Left ventricle myocardium inferior (tissue), 1 donor: ENCODE data around the gene RAB26. TPM values are rescaled to one million over a fixed set of nuclear protein-coding genes. Genes with fewer than 3 reads are reported as not detected.
A peak's percentile ranks its signal among the peaks of the same experiment; 100 is the strongest.

ENCODE experiments used
- DNase-seq: peaks from one replicate; pipeline ENCODE4 v3.0.0-alpha.2; 2020
- H3K27ac ChIP-seq: fragments of 200-600 bp; replicated peaks from 2 replicates; pipeline ENCODE4 v1.8.0; 2021
- H3K27me3 ChIP-seq: fragments of 200-600 bp; 2 replicates; pipeline ENCODE4 v1.8.0; 2021; ENCODE audit warnings: low read depth
- H3K36me3 ChIP-seq: fragments of 200-600 bp; 2 replicates; pipeline ENCODE4 v1.8.0; 2021
- H3K4me1 ChIP-seq: fragments of 200-600 bp; 2 replicates; pipeline ENCODE4 v1.8.0; 2021
- H3K4me3 ChIP-seq: fragments of 200-600 bp; 2 replicates; pipeline ENCODE4 v1.8.0; 2021; ENCODE audit warnings: mild to moderate bottlenecking, moderate library complexity
- H3K9me3 ChIP-seq: fragments of 200-600 bp; replicated peaks from 2 replicates; pipeline ENCODE4 v1.8.0; 2021
- intact Hi-C: fragments of 100-400 bp; cut with micrococcal nuclease; formaldehyde crosslinking; loops from one replicate; pipeline ENCODE4 v1.11.0; 2022
- total RNA-seq: library from RNA; stranded (reverse); fragmentation: NEBNext Ultra II Directional; extraction: Animal tissue kit (Norgen Biotek cat#: 25700); gene quantifications from one replicate; pipeline ENCODE4 v1.2.1, GENCODE V29; 2021
- TF ChIP-seq, protein P1 (sequence below): fragments of 200-600 bp; IDR thresholded peaks from 2 replicates; pipeline ENCODE4 v1.8.0; 2021; ENCODE audit warnings: antibody characterized with exemption, mild to moderate bottlenecking, borderline replicate concordance
- donor health status: DM: no; HTN: yes; CAD: no; lungs with severe emphysema.

The RAB26 gene
- total RNA-seq, 1 donor from 2014 or later, result 1.7 TPM

DNA sequence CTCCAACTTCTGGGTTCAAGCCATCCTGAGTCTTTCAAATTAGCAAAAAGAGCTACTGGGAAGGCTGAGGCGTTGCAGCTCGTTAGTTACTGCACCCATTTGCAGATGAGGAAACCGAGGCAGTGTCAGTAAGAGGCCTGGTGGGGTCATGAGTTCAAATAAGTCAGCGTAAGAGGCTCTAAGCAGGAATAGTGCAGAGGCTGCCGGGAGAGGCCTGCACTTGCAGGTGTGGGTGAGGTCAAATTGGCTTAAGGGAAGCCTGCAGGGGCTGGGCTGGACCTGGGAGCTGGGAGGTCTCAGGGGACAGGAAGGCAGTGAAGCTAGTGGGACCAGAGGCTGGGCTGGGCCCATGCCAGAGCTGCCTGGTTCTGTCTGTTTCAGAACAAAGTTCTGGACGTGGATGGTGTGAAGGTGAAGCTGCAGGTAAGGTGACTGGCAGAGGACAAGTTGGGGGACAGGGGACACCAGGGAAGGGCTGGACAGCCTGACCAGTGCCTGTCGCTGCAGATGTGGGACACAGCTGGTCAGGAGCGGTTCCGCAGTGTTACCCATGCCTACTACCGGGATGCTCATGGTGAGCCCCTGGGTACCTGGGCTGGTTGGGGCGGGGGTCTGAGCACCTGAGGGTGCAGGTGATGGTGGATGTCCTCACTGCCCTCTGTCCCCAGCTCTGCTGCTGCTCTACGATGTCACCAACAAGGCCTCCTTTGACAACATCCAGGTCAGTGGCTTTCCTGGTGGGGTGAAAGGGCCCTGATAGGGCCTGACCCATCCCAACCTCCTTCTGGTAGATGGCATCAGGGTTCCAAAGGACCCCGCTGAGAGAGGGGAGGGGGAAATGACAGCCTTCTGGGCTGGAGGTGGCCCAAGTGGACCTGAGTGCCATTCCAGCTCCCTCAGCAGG lies 3.0 kb downstream of the RAB26 start:
- TF ChIP-seq, protein P1, sequence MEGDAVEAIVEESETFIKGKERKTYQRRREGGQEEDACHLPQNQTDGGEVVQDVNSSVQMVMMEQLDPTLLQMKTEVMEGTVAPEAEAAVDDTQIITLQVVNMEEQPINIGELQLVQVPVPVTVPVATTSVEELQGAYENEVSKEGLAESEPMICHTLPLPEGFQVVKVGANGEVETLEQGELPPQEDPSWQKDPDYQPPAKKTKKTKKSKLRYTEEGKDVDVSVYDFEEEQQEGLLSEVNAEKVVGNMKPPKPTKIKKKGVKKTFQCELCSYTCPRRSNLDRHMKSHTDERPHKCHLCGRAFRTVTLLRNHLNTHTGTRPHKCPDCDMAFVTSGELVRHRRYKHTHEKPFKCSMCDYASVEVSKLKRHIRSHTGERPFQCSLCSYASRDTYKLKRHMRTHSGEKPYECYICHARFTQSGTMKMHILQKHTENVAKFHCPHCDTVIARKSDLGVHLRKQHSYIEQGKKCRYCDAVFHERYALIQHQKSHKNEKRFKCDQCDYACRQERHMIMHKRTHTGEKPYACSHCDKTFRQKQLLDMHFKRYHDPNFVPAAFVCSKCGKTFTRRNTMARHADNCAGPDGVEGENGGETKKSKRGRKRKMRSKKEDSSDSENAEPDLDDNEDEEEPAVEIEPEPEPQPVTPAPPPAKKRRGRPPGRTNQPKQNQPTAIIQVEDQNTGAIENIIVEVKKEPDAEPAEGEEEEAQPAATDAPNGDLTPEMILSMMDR, result no peak
- intact Hi-C loops, result no loop called here
- Histone ChIP-seq H3K36me3 (peaks cover 8% of the 10 kb centered on the region), H3K4me3 (no peak overlapping the region), H3K27me3 (no peaks in the 10 kb centered on the region), H3K4me1 (peaks cover 84% of the 10 kb centered on the region), H3K9me3 (no peaks in the 10 kb centered on the region), H3K27ac (peak overlapping the region; percentile 23)
- no peak for DNase-seq

DNA sequence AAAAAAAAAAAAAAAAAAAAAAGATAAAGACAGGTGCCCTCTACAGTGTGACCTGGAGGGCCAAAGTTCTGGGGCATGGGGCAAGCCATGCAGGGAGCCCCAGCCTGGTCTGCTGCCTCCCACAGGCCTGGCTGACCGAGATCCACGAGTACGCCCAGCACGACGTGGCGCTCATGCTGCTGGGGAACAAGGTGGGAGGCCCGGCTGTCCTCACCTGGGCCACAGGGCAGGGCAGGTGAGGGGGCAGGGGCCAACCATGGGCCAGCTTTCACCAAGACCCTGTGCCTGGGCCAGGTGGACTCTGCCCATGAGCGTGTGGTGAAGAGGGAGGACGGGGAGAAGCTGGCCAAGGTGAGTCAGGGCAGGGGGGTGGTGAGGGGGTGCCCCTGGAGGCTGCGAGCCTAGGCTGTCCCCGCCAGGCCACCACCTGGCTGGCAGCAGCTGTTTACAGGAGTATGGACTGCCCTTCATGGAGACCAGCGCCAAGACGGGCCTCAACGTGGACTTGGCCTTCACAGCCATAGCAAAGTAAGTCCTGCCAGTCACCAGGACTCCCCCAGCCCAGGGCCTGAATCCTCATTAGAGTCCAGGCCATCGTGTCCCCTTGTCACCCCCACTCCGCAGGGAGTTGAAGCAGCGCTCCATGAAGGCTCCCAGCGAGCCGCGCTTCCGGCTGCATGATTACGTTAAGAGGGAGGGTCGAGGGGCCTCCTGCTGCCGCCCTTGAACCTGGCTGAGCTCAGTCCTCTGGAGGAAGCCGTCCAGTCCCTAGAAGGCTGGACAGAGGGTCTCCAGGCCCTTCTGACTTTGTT lies 4.5 kb downstream of the RAB26 start:
- TF ChIP-seq, protein P1, result no peak
- H3K9me3 ChIP-seq, result no peaks in the 10 kb centered on the region
- no peak for DNase-seq
- H3K36me3 ChIP-seq, result peaks cover 8% of the 10 kb centered on the region
- no peaks in the 10 kb centered on the region for H3K27me3 ChIP-seq
- peaks cover 91% of the 10 kb centered on the region for H3K4me1 ChIP-seq
- intact Hi-C loops, result no loop called here
- peak overlapping the region; percentile 83 for H3K4me3 ChIP-seq
- H3K27ac ChIP-seq, result peak overlapping the region; percentile 89

DNA sequence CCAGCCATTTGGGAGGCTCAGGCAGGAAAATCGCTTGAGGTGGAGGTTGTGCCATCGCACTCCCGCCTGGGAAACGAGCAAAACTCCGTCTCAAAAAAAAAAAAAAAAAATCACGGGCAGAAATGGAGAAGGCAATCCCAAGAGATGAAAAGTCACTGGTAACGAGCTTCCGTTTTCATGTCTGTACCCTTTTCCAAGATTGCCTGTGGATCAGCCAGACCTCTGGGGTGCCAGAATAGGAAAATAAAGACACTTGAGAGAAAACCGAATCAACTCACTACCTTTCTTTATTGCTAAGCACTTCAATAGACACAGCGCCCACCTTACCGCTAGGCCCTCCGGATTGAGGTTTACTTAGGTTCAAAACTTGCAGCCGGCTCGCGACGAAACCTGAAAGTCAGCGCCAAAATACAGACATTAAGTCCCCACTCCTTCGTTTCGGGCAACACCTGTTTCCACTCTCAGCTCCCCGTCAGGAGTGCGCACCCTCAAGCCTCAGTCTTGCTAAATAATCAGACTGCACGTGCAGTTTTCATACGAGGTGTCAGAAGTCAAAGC lies 6.2 kb downstream of the RAB26 start:
- intact Hi-C loops, result no loop called here
- Histone ChIP-seq H3K4me1 (peaks cover 92% of the 10 kb centered on the region), H3K27ac (peak overlapping the region; percentile 89), H3K36me3 (peaks cover 8% of the 10 kb centered on the region), H3K9me3 (no peaks in the 10 kb centered on the region), H3K27me3 (no peaks in the 10 kb centered on the region), H3K4me3 (peak overlapping the region; percentile 83)
- TF ChIP-seq, protein P1, result no peak
- no peak for DNase-seq

DNA sequence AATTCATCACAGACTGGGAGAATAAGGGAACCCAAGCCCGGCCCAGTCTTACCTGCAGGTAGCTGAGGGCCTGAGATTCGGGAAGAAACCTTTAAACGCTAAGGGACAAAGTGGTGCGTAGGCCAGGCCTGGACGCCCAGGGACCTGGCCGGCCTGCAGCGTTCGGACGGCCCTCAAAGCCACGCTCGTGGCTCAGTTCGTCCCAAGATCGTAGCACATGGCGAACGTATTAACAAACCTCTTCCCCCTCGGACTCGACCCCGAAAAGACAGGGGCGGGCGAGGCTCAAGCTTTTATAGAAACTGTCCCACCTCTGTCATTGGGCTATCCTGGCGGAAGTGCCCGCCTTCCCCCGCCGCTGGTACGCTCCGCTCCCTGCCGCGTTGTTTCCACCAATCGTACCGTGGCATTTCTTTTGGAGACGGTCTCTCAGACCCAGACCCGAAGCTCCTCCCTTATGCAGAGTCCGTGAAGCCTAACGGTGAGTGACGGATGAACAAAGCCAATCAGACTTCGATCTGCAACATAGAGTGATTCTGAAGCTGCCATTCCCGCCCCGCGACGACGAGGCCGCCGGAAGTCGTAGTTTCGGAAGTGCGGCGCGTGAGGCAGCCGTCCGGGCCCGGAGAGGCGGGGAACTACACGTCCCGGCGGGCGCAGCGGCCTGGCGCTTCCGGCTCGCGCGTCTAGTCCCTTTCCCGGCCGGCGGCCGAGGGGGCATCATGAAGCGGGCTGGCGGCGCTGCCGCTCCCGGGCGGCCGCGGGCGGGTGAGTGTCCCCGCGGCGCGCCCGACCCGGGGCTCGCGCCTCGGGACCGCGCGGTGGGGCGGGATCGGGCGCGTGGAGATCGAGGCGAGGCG lies 6.9 kb downstream of the RAB26 start, which contains the start of gene TRAF7:
TSS of gene TRAF7 (plus strand) at position 692 of the 860 bp plus-strand sequence. CDS start 8,139 bp downstream, outside the sequence.
- H3K27ac ChIP-seq, result peak within 1 kb of the TSS; percentile 89
- no peaks in the 10 kb centered on the region for H3K27me3 ChIP-seq
- peak; percentile 98 for DNase-seq
- peak within 1 kb of the TSS; percentile 83 for H3K4me3 ChIP-seq
- H3K9me3 ChIP-seq, result no peaks in the 10 kb centered on the region
- peaks cover 92% of the 10 kb centered on the region for H3K4me1 ChIP-seq
- TF ChIP-seq, protein P1, result no peak
- intact Hi-C loops, result no loop called here
- peaks cover 8% of the 10 kb centered on the region for H3K36me3 ChIP-seq
